ENCODE data around the gene ITGA6.

Gene ITGA6

DNA sequence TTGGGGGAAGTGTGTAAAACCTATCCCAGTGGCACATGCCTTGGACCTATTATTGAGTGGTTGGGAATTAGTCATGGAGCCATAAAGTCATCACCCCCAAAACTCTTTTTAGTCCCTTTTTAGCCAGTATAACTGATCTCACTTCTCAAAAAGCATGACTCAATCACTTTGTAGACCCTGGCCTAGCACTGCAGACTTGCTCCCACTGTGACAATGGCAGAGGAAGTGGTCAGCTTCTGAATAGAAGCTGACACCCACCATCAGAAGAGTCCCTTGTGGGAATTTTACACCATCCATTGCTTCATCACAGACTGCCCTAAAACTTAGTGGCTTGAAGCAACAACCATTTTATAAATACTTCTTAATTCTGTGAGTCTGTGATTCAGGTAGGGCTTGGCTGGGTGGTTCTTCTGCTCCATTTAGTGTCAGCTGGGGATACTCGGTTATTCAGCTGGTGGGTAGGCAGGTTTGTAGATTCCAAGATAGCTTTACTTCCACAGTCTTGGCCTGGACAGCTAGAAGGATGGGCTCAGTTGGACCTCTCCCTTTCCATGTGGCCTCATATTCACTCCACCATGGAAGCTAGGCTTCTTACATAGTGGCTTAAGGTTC lies 10.8 kb upstream of the ITGA6 start:
- DNase-seq (ENCODE audit: low read depth), result no peak

DNA sequence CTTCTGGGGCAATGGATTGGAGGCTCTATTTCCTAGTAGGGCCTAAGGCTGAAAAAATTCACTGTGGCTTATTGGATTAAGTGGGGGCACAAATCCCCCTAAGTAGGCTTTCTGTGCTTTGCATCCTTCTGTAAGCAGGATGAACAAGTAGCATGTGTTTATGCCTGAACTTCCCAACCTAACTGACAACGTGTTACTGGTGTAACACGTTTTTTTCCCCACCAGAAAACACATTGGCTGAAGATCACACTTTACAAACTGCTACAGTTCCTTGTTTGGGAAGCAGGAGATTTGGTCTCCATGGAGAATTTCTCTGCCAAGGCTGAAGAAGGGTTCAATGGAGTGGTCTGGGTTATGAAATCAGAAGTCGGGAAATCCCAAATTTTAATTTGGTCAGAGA lies 7.2 kb upstream of the ITGA6 start:
- DNase-seq (ENCODE audit: low read depth), result no peak

DNA sequence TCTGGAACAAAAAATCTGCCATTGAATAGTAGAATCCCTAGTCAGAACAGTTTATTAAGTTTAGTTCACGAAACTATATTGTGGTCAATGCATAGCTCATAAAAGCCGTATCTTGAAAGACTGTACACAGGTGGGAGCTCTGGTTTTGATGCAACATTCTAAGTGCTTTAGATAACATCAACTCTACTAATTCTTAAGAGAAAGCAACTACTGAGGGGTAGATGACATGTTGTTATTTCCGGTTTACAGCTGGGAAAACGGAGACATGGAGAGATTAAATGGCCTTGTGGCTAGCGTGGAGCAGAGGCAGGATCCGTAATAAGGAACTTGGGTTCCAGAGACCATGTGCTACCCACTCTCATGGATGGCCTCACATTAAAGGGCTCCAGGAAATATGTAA lies 4.2 kb upstream of the ITGA6 start:
- no peak for DNase-seq (ENCODE audit: low read depth)

GRCh38 chr2:172425336-172425735 lies 2.0 kb upstream of the ITGA6 start:
- no peak for DNase-seq (ENCODE audit: low read depth)

DNA sequence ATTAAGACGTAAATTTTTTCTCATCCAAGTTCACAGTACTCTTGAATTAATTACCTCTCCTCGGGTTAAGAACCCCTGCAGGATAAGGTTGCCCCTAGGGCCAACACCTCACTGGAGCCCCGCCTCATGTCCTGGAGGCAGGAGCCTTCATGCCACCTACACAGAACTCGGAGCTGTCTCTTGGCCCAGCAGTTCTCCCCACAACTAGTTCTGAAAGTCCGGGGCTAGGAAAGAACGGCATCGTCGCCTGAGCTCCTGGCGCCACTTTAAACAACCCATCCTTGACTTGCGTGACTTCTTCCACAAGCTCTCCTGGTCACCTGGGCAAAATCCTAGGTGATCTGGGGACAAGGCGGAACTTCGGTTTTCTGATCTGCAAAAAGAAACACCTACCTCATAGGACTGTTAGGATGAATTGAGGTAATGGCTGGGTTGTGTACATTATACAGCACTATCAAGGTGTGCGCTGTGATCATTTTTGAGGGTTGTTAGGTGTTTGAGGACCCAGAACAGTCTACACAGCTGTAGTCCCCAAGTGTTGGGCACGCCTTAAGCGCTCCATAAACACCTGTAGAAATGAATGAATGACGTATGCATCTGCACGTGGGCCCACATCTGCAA lies 641 bp upstream of the ITGA6 start:
- DNase-seq (ENCODE audit: low read depth), result no peak

DNA sequence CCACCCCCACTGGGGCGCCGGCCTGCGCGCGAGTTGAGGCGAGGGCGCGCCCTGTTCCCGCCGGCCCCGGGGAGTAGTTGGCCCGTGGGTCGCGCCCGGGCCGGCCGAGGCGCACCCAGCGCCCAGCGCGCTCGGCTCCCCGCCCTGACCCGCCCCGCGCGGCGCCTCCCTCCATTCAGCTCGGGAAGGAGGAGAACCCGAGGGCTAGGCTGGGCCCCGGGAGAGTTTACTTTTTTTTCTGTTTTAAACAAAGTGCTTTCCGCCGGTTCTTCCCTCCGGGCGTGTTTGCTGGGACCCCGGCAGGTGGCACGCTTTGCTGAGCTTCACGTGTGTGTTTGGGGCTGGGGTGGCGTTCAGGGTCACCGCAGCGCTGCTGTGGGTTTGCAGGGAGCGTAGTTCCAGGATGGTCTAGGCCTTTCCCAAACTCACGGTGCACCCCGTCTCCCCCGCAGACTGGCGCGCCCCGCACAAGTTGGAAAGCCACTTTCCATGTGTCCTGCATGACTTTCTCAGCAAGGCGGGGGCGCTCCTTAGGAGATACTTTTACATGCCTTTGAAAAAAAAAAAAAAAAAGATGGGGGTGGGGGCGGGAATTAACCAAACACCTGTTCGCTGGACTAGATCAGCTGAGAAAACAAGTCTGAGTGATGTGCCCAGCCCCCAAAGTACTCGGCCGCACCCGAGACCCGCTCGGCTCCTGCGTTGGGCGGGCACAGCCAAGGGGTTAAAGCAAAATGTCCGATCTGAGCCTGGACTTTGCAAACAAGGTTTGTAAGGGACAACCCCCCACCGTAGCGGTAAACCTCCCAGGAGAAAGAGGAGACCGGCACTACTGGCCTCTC lies 825 bp downstream of the ITGA6 start:
- peak; percentile 59 for DNase-seq (ENCODE audit: low read depth)

DNA sequence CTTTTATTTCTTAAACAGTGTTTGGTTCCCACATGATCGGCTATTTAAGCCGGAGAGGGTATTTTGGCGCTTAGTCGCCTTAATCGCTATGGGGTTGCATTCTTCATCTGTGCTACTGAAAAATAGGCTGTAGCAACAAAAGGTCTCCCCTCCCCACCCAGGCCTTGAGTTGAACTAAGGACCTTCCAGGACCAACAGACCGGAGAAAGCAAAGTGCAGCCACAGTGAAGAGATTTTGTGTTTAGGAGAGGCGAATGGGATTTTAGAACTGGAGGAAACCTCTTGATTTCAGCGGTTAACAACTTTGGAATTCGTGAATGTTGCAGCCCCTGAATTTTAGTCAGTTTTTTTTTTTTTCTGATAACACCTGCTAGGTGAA lies 1.4 kb downstream of the ITGA6 start:
- DNase-seq (ENCODE audit: low read depth), result no peak

DNA sequence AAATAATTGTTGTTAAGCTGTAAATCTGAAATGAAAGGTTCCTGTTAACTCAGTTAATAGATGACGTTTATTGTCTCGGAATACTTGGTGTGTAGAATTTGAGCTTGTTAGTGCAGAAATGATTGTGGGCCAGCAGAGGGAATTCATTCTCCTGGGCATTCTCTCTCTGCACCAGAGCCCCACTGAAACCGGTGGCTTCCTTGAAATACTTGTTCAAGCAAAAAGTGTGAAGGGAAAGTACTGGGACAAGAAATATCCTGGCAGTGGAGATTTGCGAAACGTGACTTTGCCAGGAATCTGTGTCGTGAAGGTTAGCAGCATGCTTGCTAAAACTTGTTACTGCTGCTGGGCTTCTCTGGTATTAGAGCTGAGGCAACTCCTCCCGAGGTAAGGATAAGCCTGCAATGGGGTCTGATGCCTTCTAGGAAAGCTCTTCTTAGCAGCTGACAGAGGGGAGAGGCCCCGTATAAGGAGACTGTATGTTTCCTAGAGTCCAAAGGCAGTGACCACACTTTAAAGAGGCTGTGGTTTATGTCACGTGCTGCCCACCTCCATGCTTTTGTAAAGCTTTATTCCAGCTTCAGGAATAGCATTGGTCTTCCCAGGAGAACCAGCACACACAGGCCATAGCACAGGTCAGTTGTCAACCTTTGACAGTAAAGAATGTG lies 2.0 kb downstream of the ITGA6 start:
- DNase-seq (ENCODE audit: low read depth), result peak; percentile 47

DNA sequence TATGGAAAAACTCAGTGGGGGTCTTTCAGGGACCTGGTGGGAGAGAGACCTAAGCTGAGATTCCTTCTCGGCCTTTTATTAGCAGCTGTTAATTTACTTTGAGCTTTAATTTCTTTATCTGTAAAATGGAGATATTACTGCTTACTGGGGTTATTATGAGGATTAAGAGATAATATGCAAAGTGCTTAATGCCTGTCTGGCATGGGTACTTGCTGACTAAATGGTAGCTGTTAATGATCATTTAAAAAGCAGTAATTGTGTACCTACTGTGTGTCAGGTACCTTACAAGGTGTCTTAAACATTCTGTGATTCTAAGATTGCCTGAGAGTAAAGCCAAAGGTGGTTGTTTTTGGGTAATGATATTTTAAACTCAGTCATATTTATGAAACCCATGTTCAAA lies 2.6 kb downstream of the ITGA6 start:
- no peak for DNase-seq (ENCODE audit: low read depth)

DNA sequence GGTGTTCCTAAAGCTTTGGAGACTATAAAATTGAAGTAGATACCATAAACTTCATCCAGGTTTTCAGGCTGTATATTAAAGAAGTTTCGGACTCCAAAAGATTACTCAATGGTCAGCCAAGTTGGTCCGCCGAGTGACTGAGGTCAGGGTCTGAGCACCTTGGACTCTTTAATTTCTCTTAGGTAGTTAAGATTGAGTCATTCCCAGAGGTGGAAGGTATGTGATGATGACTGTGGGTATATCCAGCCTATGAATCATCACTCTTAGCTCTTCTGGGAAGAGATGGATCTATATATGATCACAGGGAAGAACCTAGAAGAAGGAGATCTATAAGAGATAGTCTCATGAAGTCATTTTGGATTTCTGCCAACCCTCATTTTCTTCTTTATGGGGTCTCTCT lies 3.3 kb downstream of the ITGA6 start:
- peak; percentile 77 for DNase-seq (ENCODE audit: low read depth)

- no peak for DNase-seq (ENCODE audit: low read depth)
Observed at GRCh38 chr2:172431463-172431862, 4.1 kb downstream of the ITGA6 start.

DNA sequence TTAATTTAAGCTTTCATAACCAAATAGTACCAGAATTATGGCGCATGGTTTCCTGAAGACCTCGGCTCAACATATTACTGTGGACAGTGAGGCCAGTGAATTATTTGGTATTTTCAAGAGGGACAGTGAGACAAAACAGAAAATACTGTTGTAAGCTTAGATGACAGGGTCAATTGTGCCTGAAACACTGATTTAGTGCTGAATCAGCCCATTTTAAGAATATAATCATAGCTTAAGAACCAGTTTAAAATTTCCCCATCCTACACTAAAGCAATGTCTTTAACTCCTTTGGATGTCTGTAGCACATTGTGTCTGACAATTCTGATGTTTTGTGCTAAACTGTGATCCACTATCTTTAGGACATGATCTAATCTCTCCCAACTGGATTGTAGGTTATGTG lies 4.6 kb downstream of the ITGA6 start:
- DNase-seq (ENCODE audit: low read depth), result no peak

GRCh38 chr2:172433144-172433543 lies 5.8 kb downstream of the ITGA6 start:
- no peak for DNase-seq (ENCODE audit: low read depth)

DNA sequence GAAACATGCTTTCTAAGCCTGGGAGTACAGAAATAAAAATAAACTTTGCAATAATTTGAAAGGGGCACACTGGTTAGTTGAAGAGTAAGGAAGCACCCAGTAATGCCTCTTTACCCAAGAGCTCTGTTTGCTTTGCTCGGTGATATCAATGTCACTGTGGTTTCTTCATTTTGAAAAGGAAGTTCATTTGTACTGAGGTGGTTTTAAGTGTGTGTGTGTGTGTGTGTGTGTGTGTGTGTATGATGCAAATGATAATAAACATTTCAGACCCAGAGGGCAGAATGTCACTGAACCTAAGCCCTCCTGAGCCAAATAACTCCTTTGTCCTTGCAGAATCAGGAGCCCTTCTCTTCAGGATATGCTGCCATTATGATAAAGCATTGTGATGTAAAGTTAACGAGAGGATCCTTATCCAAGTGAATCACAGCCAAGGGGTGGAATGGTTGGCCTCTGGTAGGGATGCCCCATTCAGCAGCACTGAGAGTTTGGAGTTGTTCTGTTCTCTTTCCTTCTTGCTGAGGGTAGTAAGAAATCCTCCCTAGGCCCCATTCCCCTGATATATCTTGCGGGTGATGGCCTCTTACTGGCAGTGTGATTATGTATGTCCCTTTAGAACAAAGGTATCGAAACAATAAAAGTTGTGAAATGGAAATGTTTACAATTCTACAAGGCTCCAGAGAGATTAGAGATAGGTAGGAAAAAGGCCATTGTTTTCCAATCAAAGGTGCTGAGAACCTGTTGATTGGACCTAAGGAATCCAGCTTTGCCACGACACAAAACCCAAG lies 7.6 kb downstream of the ITGA6 start:
- DNase-seq (ENCODE audit: low read depth), result no peak

DNA sequence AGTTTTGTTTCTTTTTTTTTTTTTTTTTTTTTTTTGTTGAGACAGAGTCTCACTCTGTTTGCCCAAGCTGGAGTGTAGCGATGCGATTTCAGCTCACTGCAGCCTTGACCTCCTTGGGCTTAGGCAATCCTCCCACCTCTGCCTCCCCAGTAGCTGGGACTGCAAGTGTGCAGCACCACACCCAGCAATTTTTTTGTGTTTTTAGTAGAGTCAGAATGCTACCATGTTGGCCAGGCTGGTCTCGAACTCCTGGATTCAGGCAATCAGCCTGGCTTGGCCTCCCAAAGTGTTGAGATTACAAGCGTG lies 8.2 kb downstream of the ITGA6 start:
- no peak for DNase-seq (ENCODE audit: low read depth)

GRCh38 chr2:172436889-172437288 lies 9.5 kb downstream of the ITGA6 start:
- DNase-seq (ENCODE audit: low read depth), result peak; percentile 75

- DNase-seq (ENCODE audit: low read depth), result peak; percentile 73
Observed at GRCh38 chr2:172437419-172438341, 10.3 kb downstream of the ITGA6 start.

GRCh38 chr2:172438741-172439508 lies 11.5 kb downstream of the ITGA6 start:
- peak; percentile 91 for DNase-seq (ENCODE audit: low read depth)

- DNase-seq (ENCODE audit: low read depth), result no peak
Observed at GRCh38 chr2:172439509-172439860, 12.1 kb downstream of the ITGA6 start.

GRCh38 chr2:172439911-172440310 lies 12.5 kb downstream of the ITGA6 start:
- DNase-seq (ENCODE audit: low read depth), result no peak

Measured in ELR (cell line).